Subcutaneous abdominal adipose tissue (tissue), 5 donors: ENCODE measurements around the gene ZNF280C.

ENCODE experiments used
- H3K27ac ChIP-seq: one replicate; pipeline ENCODE4 v1.7.0; 2013; ENCODE audit warnings: low read depth, mild to moderate bottlenecking, inconsistent platforms, low read length, moderate library complexity
- H3K27me3 ChIP-seq, 5 donors: one replicate each; pipeline ENCODE4 v1.7.0; 2013; ENCODE audit warnings: low read length in 5 of 5, inconsistent platforms in 1 of 5; ENCODE audit not compliant: control insufficient read depth in 5 of 5, insufficient read depth in 4 of 5
- H3K36me3 ChIP-seq, 5 donors: one replicate each; pipeline ENCODE4 v1.7.0; 2013; ENCODE audit warnings: low read length in 5 of 5; ENCODE audit not compliant: control insufficient read depth in 5 of 5, insufficient read depth in 5 of 5
- H3K4me1 ChIP-seq, 5 donors: one replicate each; pipeline ENCODE4 v1.7.0; 2013; ENCODE audit warnings: low read length in 5 of 5, mild to moderate bottlenecking in 3 of 5, moderate library complexity in 1 of 5; ENCODE audit not compliant: control insufficient read depth in 5 of 5, insufficient read depth in 5 of 5
- H3K4me3 ChIP-seq, 5 donors: one replicate each; pipeline ENCODE4 v1.7.0; 2013; ENCODE audit warnings: low read length in 5 of 5, low read depth in 1 of 5
- H3K9ac ChIP-seq, 5 donors: one replicate each; pipeline ENCODE4 v1.7.0; 2013; ENCODE audit warnings: low read length in 5 of 5, mild to moderate bottlenecking in 4 of 5, moderate library complexity in 3 of 5
- H3K9me3 ChIP-seq, 5 donors: one replicate each; pipeline ENCODE4 v1.7.0; 2013; ENCODE audit warnings: low read length in 5 of 5; ENCODE audit not compliant: control insufficient read depth in 5 of 5
- donor health status: healthy.
- donor health status: healthy.
- donor health status: healthy.
- donor health status: healthy.
- donor health status: healthy.

ZNF280C gene

DNA sequence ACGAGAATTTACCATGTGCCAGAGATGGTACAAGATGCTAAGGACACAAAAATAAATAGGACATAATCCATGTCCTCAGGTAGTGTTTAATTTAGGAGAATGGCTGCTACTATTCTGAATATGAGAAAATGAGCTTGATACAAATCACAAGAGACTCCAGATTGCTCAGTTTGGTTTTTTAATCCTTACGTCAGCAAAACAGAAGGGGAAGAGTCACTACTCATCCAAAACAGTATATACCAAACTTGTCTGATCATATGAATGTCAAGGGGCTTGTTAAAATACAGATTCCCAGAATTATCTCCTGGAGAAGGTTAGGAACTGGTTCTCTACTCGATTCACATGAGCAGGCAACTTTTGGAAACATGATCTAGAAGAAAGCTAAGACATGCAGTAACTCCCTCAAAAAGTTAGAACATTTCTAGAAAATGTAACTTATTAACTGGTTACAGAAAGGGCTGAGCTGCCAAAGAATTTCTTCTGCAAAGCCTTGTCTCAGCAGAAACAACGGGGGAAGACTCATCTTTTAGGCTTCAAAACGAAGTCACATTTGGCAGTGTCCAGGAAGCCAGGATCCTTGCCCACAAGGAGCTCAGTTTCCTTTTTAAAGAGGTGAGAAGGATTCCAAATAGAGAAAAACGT lies 106.5 kb downstream of the ZNF280C start:
- H3K9me3 ChIP-seq, result peaks cover 0 to 6% (median 0%) of the 10 kb centered on the region in 5 donors
- H3K36me3 ChIP-seq, result no peaks in the 10 kb centered on the region
- H3K4me1 ChIP-seq, result peaks cover 3 to 23% (median 16%) of the 10 kb centered on the region in 5 donors
- no peak overlapping the region for H3K27ac ChIP-seq
- no peak overlapping the region for H3K9ac ChIP-seq
- no peak overlapping the region for H3K4me3 ChIP-seq
- H3K27me3 ChIP-seq, result no peaks in the 10 kb centered on the region

DNA sequence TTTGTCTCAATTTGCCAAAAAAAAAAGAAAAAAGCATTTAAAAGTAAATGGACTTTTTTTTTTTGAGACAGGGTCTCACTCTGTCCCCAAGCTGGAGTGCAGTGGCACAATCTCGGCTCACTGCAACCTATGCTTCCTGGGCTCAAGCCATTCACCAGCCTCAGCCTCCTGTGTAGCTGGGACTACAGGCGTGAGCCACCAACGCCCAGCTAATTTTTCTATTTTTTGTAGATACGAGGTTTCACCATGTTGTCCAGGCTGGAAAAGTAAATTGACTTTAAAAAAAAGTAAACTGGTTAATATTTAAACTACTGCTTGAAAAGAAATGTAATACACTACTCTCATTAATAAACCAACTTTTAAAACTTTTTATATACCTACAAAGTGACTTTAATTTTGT lies 108.9 kb downstream of the ZNF280C start:
- Histone ChIP-seq H3K9ac (no peak overlapping the region), H3K27ac (no peak overlapping the region), H3K4me3 (no peak overlapping the region), H3K9me3 (no peaks in the 10 kb centered on the region), H3K4me1 (peaks cover 0 to 15% (median 10%) of the 10 kb centered on the region in 5 donors), H3K27me3 (no peaks in the 10 kb centered on the region), H3K36me3 (peaks cover 0 to 3% (median 0%) of the 10 kb centered on the region in 5 donors)

DNA sequence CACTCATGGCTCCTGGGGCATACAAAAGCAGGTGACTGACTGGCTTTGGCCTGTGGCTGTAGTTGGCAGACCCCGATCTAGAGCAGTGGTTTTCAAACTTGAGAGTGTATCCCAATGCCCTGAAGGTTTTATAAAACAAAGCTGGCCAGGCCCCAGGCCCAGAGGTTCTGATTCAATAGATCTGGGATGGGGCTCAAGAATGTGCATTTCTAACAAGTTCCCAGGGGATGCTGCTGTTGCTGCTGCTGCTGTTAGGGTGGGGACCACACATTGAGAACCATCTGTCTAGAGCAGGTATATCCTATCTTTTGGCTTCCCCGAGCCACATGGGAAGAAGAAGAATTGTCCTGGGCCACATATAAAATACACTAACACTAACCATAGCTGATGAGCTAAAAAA lies 110.4 kb downstream of the ZNF280C start:
- H3K9me3 ChIP-seq, result no peaks in the 10 kb centered on the region
- no peak overlapping the region for H3K27ac ChIP-seq
- H3K36me3 ChIP-seq, result peaks cover 0 to 3% (median 0%) of the 10 kb centered on the region in 5 donors
- peaks cover 0 to 8% (median 2%) of the 10 kb centered on the region in 5 donors for H3K4me1 ChIP-seq
- no peak overlapping the region for H3K9ac ChIP-seq
- no peak overlapping the region for H3K4me3 ChIP-seq
- no peaks in the 10 kb centered on the region for H3K27me3 ChIP-seq

DNA sequence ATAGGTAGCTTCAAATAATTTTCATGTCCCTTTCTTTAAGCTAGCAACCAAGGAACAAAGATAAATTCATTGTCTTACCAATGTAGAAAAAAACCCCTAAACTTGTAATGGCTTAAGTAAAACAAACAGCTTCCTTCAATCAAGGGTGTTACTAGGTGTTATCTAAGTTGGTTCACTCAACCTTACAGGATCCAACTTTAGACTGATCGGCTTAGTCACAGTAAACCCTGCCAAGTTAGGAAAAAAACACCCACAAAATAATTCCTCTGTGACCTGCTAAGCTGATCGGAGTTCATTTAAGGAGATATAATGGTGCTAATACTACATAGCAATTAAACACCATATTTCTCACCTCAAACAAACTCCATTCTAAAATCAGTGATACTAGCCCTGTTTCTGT lies 113.1 kb downstream of the ZNF280C start:
- no peaks in the 10 kb centered on the region for H3K27me3 ChIP-seq
- H3K36me3 ChIP-seq, result peaks cover 0 to 3% (median 0%) of the 10 kb centered on the region in 5 donors
- H3K4me3 ChIP-seq, result no peak overlapping the region
- H3K9ac ChIP-seq, result no peak overlapping the region
- no peaks in the 10 kb centered on the region for H3K9me3 ChIP-seq
- peaks cover 0 to 2% (median 0%) of the 10 kb centered on the region in 5 donors for H3K4me1 ChIP-seq
- H3K27ac ChIP-seq, result no peak overlapping the region
